DMS153 treated with DMSO at 0.1 percent for 48 hours (cell line): ENCODE measurements around the gene TMEM43.
"Not testable (repeated sequence)": the region's sequence is repeated elsewhere in the genome, so short reads cannot be mapped to it uniquely, and the experiment has no call there.

Experiments used
- DNase-seq: peaks from one replicate; lab custom pipeline; 2025; ENCODE audit not compliant: unreplicated experiment; lab: John Stamatoyannopoulos, UW

Gene TMEM43

GRCh38 chr3:14124615-14125192, at the start of gene TMEM43, which contains the start of gene CHCHD4:
TMEM43 (plus strand) TSS chr3:14125052; CDS start chr3:14125194, 142 bp downstream.
CHCHD4 (minus strand) TSS chr3:14124870; CDS start chr3:14124676, 194 bp downstream.
- peak; percentile 73 for DNase-seq

DNA sequence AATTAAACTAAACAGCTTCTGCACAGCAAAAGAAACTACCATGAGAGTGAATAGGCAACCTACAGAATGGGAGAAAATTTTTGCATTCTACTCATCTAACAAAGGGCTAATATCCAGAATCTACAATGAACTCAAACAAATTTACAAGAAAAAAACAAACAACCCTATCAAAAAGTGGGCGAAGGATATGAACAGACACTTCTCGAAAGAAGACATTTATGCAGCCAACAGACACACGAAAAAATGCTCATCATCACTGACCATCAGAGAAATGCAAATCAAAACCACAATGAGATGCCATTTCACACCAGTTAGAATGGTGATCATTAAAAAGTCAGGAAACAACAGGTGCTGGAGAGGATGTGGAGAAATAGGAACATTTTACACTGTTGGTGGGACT, 49.6 kb upstream of the TMEM43 start:
- DNase-seq = not testable (repeated sequence)

DNA sequence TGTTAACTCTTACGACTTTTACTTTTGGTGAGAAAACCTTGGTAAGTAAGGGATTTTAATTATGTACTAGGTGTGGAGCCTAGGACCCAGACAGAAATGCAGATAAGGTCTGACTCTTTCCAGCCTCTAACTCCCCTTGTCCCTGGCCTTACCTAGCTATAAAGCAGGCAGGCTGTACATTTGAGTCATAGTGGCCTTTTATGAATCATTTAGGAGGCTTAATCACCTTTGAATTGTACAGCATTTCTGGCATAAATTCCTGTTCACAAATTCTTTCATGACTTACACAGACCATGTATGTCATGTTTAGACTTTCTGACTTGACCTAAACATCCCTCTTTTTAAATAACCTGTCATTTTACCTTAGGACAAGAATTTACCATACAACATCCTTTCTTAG, 47.5 kb upstream of the TMEM43 start:
- DNase-seq = no peak

GRCh38 chr3:14082108-14082657, 42.7 kb upstream of the TMEM43 start:
- DNase-seq = no peak

- DNase-seq = not testable (repeated sequence)
These were observed 37.4 kb upstream of the TMEM43 start for GRCh38 chr3:14087461-14087860.

- not testable (repeated sequence) for DNase-seq
These were observed 32.9 kb upstream of the TMEM43 start for GRCh38 chr3:14091959-14092358.

GRCh38 chr3:14092464-14092863, 32.4 kb upstream of the TMEM43 start:
- DNase-seq = no peak

- DNase-seq = no peak
These were observed 31.0 kb upstream of the TMEM43 start for GRCh38 chr3:14093831-14094230.

DNA sequence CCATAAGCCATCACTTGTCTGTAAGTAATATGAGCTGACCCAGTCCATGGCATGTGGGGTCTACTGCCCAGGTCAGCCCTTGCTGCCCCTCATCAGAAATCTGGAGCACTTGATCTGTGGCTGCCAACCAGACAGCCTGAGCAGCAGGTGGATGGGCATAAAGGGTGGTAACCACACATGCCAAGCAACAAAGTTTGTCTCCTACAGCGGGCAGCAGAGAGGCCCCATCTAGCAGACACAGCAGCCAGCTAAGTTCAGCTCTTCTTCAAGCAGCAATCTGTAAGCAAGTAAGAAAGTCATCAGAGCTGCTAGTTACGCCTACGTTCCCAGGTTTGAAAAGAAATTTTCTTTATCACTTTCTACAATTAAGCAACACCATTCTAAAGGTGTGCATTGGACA, 28.1 kb upstream of the TMEM43 start:
- DNase-seq = no peak

DNA sequence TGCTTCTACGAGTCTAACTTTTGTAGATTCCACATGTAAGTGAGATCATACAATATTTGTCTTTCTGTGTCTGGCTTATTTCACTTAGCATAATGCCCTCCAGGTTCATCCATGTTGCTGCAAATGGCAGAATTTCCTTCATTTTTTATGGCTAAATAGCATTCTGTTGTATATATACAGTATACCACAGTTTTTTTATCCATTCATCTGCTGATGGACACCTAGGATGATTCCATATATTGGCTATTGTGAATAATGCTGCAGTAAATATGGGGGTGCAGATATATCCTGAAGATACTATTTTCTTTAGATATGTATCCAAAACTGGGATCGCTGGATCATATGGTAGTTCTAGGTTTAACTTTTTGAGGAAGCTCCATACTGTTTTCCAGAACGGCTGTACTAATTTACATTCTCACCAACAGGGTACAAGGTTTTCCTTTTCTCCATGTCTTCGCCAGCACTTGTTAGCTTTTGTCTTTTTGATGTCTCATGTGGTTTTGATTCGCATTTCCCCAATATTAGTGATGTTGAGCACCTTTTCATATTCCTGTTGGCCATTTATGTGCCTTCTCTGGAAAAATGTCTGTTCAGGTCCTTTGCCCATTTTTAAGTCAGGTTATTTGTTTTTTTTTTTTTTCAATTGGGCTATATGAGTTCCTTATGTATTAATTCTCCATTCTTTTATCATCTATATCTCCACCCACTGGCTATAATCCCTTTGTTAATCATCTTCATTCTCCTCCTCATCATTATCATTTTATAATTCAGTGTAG, 27.0 kb upstream of the TMEM43 start:
- no peak for DNase-seq

DNA sequence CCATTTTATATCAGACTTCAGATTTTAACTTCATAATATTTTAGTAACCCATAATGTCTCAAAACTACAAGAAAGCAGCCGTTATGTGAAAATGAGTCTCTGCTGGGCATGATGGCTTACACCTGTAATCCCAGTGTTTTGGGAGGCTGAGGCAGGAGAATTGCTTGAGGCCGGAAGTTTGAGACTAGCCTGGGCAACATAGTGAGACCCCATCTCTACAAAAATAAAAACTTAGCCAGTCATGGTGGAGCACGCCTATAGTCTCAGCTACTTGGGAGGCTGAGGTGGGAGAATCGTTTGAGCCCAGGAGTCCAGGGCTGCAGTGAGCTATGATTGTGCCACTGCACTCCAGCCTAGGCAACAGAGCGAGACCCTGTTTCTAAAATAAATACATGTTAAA, 15.0 kb upstream of the TMEM43 start:
- DNase-seq = not testable (repeated sequence)

DNA sequence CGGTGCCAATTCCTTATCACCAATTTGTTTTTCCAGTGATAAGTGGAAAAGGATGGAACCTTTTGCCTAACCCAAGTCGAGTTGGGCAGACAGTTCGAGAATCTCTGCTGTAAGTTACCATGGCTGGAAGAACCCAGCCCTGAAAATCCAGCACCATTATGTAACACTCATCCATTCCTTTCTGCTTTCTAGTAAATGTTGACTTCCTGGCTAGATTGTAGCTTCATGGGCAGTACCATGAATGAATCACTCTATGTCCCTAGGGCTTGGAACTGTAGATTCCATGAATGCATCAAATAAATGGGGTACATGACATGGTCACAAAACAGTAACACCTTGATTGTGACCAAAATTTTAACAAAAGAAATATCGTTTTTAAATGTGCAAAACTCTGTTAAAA, 14.2 kb upstream of the TMEM43 start:
- no peak for DNase-seq

GRCh38 chr3:14113965-14114635, 10.8 kb upstream of the TMEM43 start:
- DNase-seq = no peak

- no peak for DNase-seq
These were observed 7.1 kb upstream of the TMEM43 start for GRCh38 chr3:14117468-14118399.

DNA sequence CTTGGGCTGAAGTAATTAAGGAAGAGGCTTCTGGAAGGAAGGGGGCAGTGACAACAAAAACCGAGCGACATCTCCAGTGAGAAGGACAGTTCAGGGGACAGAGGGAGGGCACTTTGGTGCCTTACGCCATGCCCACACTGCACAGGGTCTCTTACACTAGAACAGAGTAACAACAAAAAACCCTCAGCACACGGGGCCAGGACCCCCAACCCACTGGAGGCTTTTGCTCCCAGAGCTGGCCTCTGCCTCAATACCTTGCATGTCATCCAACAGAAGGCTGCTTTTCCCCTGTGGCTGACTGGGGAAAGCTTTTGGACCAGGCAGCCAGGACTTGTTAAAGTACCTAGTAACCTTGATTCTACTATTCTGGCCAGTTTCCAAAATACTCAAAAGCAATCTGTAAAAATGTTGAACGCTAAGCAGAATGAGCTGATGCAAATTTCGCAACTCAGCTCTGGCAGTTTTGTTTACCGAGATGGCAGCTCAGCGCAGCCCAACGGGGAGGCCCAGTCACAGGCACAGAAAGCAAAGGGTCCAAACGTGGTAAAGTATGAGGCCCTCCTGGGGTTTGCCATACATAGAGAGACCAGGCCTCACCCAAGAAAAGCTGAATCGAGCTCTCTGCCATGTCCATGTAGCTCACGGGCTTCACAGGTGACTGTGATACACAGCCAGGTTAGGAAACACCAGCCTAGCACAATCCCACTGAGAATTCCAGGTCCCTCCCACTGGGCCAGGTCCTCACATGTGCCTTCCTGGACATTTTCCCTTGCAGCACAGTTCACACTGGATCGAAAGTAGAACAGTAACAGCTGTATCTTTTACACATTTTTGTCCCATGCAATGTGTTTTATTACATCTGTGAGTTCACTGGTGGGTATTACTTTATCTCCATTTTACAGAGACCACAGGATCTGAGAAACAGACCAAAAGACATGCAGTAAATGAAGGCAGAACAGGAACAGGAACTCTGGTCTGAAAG, 6.2 kb upstream of the TMEM43 start:
- no peak for DNase-seq

DNA sequence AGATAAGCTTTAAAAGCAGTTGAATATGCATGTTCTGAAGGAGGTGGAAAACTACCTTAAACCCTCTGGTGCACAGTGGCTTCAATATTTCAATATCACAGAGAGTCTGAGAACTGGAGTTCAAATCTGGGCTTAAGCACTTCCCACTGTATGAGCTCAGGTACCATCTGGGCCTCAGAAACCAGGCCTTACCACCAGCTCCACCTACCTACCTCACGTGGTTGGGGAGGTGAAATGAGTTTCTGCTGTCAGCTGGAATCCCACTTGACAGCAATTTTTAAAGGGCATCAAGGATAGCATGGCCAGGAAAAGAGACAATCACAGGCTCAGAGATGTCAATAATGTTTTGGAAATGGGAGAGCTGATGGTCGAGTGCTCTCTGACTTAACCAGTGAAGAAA, 5.2 kb upstream of the TMEM43 start:
- no peak for DNase-seq

DNA sequence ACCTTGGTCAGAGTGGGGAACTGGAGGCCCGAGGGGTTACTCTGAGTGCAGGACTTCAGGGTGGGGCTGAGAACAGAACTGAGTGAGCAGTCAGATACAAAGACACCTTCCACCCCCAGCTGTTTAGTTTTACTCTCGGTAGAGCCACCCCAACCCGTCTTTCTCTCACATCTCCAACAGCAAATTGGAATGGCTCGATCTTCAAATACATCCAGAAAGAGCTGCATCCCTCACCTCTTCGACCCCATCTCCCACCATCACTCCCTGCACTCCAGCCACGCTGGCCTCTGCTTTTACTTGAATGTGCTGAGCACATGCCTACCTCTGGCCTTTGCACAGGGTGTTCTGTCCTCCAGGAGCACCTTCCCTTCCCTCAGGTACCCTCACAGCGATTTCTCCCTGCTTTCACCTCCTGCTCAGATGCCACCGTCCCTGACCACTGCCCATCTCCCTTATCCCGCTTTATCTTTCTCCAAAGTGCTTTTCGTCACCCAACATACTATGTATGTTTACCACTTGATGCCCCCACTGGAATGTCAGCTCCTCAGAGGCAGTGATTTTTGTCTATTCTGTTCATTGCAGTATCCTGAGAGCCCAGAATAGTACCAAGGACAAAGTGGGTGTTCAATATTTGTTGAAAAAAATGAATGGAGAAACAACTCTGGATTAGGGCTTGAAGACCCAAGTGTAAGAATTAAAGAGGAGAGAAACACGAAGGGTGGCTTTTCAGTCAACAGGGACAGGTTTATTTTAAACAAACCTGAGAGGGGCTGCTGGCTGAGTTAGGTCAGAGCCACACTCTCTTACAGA, 4.5 kb upstream of the TMEM43 start:
- DNase-seq = no peak

DNA sequence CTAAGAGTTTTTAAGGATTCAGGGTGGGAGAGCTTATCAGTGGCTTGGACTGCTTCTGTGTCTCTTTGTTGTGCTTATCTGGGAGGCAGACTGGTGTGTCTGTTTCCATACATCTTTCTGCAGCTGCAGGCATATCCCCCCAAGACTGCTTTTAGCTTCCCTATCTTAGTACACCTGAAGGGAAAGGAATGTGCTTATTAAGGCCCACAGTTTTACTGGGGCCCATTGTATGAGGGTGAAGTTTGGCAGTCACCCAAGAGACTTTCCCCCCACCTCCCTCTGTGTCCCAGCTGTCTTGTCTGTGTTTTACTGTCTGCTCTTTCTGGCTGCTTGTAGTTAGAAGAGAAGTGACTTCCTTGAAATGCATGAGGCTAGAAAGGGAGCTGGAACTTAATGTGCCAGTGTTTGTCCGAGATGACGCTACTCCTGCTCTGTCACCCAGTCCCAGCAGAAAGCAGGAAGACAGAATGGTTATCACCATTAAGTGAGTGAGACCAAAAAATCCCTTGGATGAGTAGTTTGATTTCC, 3.9 kb upstream of the TMEM43 start:
- DNase-seq = not testable (repeated sequence)
